ENCODE measurements around the gene MBOAT7.

- TF ChIP-seq CTCF (conservative IDR thresholded peaks at IDR 0.05; ENCODE audit: low read length) (no peak), EZH2phosphoT487 (IDR thresholded peaks at IDR 0.05; ENCODE audit: borderline replicate concordance, low read depth, low read length) (no peak)
Measured at GRCh38 chr19:54127688-54128440, 61.5 kb downstream of the MBOAT7 start.
